CD4-positive, alpha-beta T cell treated with Interleukin-4 for 1 hour (primary cell): ENCODE measurements around the gene FOXP1.

Source experiments
- DNase-seq, 2 donors: peaks; one replicate each; pipeline ENCODE4 v3.0.0-alpha.2; 2020 to 2022

FOXP1 gene

DNA sequence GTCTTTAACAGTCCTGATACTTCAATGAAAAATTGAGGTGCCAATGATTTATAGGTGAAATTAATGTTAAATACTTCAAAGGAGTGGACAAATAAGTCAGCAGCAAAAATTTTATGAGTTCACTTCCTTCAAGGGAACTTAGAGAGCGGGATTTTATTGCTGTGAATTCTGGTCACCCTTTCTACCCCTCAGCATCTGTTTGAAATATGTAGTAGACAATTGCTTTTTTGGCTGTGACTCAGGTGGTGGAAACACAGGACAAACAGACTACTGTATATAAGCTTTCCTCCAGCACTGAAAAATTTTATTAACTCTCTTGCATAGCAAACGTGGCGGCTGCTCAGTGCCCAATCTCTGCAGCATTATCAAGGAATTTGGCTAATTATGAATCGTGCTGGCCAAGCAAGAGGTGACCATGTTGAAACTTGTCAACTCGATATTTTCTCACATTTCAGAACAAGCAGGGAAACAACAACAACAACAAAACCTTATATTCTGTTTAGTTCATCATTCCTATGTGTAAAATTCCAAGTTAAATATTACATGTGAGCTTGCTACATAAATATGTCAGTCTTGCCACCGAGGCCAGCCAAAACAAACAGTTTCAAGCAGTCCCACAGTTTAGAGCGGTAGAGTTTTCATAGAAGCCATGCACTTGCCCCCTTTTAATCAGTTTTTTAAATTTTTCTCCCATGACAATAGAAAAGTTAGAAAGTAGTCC is 420.2 kb downstream of the FOXP1 start:
- DNase-seq, result no peak

DNA sequence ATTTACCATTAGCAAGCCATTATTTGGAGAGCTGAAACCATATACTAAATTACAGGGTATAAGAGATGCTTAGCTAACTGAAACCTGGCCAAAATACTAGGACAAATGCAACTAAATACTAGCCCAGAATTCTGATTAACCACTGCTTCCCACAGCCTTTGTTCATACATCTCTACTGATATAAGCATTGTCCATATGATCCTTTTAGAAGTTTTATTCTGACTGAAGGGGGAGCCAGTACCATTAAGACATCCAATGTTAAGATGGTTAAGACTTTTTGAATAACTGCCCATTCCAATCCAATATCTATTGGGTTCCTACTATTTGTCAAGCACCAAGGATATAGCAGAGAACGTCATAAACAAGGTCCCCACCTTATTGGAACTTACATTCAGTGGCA is 421.3 kb downstream of the FOXP1 start:
- no peak for DNase-seq

DNA sequence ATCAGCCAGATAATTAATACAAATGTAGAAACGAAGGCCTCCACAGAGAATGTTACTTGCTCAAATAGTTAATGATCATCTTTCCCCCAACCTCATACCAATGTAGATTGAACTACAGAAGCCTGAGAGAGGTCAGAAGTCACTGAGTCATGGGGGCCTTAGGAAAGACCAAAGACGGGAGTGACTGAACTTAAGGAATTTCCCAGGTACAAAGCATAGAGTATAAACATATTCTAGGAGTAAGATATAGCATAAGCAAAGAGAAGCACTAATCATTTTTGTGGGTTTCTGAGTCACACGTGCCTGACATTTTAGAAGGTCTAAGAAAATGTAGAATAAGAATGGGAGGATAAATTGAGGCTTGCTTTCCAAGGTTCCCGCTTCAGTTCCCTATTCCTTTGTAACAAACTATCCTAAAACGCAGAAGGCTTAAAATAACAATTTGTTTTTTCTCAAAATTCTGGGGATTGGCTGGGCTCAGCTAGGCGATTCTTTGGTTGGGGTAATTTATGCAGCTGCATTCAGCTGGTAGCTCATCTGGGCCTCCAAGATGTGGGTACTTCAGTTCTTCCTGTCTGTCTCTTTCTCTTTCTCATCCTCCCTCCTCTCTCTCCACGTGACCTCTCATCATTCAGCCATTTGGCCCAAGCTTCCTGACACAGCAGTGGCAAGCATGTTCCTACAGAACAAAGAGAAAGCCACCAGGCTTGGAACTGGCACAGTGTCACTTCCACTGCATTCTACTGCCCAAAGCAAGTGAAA is 422.6 kb downstream of the FOXP1 start:
- DNase-seq, result no peak

DNA sequence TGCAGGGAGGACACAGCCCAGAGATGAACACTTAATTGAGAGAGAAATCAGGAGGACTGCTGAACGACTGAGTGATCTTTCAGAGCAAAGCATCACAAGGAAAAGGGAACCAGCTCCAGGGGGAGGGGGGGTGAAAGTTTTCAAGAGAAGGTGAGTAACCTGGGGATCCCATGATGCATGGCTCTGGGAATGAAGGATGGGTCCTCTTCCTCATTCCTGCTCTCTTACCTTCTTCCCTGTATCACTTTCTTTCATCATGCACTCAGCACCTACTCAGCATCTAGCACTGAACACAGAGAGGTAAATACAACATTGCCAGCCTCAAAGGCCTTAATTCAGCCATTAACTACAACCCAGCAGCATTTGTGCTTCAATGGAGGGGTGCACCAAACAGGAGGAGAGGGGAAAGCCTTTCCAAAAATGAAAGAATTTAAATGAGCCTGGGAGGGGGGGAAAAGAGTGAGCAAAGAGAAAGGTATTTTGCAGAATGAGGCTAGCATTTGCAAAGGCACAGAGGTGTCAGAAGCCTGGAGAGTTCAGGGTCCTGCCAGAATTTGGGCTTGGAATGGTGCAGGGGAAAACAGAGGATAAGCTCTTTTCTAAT is 427.4 kb downstream of the FOXP1 start:
- DNase-seq, result no peak

DNA sequence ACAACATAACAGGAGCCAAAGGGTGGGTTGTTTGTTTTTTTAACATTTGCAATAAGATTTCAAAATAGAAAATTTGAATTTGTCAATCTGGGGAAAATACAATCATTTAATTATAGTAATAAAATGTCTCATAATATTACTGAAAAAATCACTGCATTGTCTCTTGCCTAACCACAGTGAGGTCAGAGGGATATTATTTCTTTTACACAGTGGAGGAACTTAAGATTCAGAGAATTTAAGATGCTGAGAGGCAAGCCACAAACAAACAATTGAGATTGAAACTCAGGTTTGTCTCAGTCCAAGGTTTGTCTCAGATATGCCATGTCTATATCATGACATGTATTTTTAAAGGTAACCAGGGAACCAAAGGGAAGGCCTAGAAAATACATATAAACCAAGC is 428.7 kb downstream of the FOXP1 start:
- DNase-seq, result no peak

DNA sequence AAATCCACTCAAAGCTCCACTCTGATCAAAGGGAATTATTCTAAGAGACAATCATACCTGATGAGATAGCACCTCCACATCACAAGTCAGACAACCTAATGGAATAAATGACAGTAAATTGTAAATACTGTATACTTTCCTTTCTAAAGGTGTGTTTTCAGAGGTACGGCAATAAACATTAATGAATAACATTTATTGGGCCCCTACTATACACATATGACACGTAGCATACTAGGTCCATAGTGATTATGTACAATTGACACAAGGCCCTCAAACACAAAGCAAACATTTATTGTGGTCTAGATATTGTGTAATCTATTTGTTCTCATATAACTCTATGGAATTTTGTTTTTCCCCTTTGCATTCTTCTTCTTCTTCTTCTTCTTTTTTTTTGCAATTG is 429.8 kb downstream of the FOXP1 start:
- no peak for DNase-seq

DNA sequence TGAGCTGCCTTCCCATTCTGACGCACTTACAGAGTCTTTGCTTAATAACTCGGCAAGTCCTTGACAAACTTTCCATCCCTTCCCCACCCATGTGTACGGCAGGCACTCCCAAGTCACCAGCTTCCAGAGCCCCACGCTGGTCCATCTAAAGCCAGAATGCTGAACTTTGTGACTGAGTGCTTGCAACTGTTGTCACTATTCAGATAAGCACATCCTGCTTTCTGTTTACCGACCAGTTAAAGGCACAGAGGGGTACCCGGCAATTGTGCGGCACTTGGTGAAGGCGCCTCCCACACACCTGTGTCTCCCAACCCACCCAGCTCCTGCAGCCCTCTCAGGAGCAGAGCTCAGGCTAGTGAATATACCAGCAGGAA is 430.6 kb downstream of the FOXP1 start:
- DNase-seq, result no peak

DNA sequence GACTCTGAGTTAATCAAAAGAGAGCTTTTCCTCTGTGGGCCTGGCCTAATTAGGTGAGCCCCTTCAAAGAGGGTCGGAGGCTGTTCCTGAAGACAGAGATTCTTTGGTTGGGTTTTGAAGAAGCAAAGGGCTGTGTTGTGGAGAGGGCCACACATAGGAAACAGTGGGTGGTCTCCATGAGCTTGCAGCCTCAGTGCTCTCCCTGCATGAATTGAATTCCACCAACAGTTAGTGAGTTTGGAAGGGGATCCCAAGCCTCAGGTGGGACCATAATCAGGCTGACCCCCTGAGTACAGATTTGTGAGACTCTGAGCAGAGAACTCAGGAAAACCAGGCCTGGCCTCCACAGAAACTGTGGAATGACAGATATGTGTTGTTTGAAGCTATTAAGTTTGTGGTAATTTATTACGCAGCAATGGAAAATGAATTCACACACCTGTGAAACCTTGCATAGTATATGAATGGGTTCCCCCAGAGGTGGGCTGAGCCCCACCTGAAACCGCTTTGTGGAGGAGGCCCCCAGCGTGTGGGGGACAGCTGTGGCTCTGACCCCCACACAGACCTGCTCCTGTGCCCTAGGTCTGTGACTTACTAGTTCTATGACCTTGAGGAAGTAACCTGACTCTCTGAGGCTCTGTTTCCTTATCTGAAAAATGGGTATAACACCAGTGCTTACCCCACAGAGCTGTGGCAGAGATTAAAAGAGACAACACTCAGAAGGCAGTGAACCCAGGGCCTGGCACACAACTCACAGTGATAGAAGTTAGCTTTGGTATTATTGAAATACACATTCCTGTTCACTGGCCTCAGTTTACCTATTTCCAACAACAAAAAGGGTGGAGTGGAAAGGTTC is 431.3 kb downstream of the FOXP1 start:
- no peak for DNase-seq

DNA sequence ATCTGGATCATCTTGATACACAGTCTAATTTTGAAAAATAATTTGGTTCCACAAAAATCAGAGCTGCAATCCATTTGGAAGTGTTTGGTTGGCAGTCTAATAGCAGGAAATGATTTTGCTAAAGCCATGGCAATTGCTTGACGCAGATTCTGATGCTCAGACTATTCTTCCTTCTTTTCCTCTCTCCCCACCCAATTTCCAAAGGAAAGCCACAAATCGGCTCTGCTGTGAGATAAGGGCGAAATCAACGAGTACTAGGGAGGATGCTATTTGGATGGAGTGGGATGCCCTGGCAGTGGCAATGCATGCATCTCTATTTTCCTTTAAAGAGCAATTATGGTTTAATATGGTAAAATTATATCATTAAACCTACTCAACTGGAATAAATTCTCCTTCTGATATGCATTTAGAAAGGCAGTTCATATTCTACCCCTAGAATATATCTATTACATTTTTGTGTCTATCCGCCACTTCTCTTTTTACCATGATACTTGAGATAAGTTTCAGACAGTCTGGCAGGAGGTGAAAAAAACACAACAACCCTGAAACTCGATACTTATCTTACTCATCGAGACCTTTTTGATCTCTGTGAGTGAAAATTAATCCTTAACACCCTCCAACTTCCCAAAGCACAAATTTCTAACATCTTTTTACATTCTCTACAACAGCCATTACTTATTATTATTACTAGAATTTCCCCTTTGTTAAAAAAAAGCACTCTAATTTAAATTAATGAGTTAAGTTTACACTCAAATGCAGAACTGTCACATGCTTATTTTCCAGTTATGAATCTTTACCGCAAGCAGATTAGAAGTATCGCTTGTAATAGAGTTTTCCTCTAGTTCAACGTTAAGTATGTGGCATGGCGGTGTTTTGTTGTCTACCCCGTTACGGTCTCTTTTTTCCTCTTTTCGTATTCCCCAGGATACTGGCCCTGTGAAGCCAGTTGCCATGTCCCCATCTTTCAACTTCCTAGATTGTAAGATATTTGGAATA is 433.3 kb downstream of the FOXP1 start:
- DNase-seq, result no peak

DNA sequence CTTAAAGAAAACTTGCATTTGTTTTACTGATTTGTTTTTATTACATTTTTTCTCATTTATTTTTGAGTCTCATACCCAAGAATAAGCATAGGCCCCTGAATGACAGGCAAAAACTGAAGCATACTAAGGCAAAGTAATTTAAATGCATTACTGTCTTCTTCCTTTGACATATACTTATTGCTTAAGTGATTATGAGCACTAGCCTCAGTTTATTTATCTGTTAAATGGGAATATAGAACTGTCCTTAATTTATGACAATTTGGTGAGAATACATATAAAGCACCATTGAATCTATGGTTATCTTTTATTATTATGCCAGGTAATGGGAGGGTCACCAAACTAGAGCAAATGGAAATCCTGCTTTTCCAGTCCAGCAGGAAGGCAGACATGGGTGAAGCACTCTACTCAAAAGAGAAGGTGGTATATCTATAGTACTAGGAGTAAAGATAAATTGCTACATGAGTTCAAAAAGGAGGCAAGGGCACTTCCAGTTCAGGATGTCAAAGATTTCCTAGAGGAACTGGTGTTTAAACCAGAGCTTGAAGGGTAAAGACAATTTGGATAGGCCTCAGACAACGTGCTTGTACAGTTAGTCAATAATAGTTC is 435.0 kb downstream of the FOXP1 start:
- DNase-seq, result no peak

DNA sequence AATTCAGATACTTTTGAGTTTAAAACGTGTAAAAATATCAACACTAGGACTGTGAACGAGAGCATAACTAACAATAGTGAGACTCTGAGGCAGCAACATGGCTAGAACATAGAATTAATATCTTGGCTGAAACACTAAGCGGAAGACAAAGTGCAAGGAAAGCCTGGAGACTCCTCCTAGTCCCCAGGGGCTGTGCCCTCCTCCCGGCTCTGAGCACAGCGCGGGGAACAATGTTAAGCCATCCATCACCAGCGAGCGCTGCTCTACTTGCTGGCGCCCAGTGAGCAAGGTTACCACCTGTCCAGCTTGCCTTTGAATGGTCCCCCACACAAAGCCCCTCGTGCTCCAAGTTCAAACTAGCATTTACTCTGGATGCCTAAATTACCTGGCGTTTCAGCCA is 436.9 kb downstream of the FOXP1 start:
- DNase-seq, result no peak

DNA sequence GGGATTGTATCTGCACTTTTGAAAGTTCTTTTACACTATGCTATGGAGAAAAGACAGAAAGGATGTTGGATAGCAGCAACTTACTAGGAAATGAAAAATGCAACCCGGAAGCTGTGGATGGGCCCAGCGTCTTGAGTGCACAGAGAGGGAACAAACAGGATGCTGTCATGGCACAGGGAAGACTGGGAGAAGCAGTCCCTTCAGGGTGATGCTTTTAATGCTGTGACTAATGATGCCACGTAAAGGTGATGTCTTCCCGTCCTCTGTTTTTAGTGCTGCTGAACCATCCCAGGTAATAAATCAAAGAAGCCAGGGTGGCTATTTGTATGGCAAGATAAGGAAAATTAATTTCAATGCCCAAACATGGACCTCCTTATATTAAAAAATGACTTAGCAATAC is 437.6 kb downstream of the FOXP1 start:
- no peak for DNase-seq

DNA sequence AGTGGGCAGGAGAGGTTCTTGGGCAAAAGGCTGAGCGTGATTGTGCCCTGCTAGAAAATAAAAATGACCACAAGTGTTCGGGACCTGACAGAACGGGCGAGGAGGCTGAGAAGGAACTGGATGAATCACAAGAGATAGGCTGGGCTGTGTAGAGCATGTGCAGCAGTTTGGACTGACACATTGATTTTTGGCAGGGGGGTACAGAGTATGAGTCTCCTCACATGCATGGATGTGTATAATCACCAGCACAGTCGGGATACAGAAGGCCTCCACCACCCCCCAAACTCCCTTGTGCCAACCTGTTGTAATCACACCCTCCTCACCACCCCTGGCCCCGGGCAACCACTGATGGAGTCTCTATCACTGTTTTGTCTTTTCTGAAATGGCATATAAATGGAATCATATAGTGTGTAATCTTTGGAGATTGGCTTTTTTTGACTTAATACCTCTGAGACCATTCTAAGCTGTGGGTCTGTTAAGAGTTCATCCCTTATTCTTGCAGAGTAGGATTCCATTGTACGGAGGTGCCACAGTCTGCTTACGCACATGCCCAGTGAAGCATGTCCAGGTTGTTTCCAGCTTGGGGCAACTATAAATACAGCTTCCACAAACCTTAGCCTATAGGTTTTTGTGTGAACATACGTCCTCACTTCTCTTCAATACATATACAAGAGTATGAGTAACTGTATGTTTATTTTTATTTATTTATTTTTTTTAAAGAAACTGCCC is 438.8 kb downstream of the FOXP1 start:
- no peak for DNase-seq

DNA sequence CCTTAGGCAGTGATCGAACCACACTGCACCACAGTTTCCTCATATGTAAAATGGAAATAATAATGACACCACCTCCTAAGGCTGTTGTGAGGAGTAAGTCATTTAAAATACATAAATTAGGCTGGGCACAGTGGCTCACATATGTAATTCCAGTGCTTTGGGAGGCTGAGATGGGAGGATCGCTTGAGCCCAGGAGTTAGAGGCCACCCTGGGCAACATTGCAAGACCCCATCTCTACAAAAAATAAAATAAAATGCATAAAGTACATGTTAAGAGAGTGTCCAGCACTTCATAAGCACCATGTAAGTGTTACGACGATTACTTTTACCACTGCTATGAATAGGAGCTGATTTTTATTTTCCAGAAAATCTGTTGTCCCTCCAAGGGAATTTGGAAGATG is 440.0 kb downstream of the FOXP1 start:
- no peak for DNase-seq

DNA sequence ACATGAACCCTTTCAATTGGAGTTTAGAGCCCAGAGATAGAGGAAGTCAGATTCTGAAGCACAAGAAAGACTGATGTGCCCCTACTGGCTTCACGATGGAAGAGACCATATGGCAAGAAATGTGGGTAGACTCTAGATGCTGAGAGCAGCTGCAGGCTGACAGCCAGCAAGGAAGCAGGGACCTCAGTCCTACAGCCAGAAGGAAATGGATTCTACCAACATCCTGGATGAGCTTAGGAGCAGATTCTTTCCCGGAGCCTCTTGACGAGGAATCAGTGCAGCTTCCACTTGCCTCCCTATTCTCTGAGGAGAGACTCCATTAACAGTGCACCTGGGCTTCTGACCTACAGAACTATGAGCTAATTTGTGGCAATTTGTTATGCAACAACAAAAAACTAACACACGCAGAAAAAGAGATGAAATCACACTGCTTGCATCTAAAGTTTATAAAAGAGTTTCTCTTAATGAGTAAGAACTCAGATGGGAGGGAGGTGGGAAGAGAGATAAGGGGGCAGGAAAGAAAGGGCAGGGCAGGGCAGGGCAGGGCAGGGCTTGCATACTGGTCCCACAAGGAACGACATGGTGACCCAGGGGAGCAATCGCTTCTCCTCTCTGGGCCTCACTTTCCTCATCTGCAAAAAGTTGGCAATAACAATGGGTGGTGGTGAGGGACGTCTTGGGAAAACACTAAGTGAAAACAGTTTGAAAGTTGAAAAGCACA is 440.9 kb downstream of the FOXP1 start:
- no peak for DNase-seq

DNA sequence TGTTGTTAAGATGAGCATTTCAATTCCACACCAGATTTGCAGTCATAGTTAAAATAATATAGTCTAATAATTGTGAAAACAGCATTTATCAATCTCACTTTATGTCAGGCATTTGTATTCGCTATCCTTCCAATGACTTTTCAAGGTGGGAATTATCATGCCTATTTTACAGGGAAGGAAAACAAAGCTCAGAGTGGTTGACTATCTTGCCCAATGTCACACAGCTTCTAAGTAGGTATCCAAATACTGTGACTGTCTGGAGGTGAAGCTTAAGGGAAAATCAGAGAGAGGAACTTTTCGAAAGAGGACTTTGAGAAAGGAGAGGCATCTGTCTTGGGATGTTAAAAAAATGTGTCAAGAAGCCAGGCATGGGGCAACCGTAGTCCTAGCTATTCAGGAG is 443.1 kb downstream of the FOXP1 start:
- no peak for DNase-seq

DNA sequence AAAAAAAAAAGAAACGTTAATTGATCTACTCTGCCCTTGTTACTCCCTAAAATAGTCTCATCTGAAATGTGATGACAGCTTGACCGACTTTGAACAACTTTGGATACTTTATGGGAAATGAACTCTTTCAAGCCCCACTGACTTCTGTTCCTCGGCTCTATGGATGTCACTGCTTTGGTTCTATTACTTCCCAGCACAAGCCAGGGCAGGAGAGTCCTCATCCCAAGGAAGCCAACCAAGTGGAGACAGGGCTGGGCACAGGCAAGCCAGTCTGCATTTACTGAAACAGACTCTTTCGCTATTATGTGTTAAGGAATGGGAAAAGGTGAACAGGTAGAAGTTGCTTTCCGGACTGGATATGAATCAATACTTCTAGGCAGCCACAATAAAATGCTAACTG is 444.0 kb downstream of the FOXP1 start:
- DNase-seq, result no peak

DNA sequence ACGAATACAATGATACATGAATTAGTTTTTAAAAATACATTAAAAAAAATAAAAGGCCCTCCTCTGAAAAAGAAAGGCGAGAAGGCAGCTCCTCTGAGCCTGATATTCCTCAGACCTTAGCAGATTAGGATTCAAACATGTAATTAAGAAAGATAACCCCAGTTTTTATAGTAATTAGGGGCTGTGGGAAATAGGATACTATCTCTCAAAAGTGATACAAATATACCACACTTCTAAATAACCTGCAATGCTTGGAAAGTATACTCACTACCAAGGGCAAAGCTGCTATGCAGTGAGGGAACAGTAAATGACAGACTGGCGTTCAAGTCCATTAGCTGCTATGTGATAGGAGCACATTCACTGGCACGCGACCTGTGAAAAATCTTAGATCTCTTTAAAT is 445.1 kb downstream of the FOXP1 start:
- no peak for DNase-seq

DNA sequence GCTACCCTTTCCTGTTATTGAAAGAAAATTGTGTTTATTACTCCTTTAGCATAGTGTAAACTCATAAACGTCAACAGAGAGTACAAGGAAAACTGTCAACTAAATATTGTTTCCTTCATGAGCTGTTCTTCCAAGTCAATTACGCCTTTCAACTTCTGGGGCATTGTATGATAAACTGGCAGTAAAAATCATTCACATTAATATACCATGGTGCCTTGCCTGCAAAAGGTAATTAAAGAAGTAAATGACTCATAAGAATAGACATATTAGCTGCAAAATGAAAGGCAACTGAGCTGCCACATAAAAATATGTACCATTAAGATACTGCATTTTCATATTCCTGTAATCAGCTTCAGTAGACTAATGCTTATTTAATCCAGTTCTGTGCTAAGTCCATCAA is 447.3 kb downstream of the FOXP1 start:
- no peak for DNase-seq

DNA sequence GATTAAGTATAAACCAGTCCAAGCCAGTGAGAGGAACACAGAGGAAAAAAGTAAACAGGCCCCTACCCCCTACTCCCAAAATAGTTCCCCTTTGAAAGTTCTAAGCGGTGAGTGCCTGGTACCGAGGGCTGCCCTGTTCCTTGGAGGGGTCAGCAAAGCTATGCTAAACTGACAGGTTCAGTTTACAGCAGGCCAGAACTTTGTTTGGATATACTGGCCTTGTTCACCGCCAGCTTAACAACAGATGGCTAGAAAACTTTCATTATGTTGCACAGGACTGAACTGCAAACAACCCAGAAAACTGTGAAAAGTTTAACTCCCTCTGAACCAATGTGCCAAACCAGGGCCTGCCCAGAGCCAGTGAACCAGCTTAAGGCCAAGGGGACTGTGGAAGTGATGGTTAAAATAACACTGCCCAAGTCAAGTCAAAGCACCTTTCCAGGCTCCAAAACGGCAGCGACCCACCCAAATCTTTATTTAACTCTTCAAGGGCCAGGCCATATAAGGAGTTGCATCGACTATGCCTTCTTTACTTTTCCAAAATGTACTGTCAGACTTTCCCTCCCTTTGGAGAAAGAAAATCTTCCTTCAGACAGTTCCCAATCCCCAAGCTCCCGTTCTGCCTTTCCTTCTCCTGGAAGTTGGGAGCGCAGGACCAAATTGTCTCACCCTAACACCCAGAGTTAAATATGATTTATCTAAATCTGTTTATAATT is 448.0 kb downstream of the FOXP1 start:
- DNase-seq, result no peak
